ENCODE data around the gene CYRIA.

CYRIA gene

GRCh38 chr2:16623031-16623430, 42.6 kb downstream of the CYRIA start:
- H3K27ac ChIP-seq: no peak overlapping the region
- TF ChIP-seq CTCF (conservative IDR thresholded peaks at IDR 0.05): no peak

- H3K27ac ChIP-seq: no peak overlapping the region
- TF ChIP-seq CTCF (conservative IDR thresholded peaks at IDR 0.05): no peak
These were observed 43.1 kb downstream of the CYRIA start for GRCh38 chr2:16622399-16622968.

DNA sequence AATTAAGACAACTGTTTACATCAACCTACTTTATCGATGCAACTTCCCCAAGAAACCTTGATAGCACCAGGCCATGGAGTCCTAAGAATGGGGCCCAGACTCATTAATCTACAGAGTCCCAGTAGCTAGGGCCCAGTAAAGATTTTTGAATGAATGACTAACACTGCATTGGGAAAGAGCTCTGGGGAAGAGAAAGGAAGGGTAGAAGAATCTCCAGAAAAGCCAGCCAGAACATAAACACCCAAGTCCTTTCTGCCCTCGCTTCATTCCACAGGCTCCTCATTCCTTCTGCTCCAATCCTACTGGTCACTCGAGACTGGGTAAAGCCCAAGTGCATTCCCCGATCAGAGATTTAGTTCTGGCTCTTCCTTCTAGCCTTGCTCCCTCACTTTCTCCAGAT, 44.3 kb downstream of the CYRIA start:
- H3K27ac ChIP-seq: no peak overlapping the region

GRCh38 chr2:16620590-16620989, 45.0 kb downstream of the CYRIA start:
- TF ChIP-seq CTCF (conservative IDR thresholded peaks at IDR 0.05): no peak

More for the DNA sequence above, 44.3 kb downstream of the CYRIA start:
- TF ChIP-seq CTCF (conservative IDR thresholded peaks at IDR 0.05): no peak

DNA sequence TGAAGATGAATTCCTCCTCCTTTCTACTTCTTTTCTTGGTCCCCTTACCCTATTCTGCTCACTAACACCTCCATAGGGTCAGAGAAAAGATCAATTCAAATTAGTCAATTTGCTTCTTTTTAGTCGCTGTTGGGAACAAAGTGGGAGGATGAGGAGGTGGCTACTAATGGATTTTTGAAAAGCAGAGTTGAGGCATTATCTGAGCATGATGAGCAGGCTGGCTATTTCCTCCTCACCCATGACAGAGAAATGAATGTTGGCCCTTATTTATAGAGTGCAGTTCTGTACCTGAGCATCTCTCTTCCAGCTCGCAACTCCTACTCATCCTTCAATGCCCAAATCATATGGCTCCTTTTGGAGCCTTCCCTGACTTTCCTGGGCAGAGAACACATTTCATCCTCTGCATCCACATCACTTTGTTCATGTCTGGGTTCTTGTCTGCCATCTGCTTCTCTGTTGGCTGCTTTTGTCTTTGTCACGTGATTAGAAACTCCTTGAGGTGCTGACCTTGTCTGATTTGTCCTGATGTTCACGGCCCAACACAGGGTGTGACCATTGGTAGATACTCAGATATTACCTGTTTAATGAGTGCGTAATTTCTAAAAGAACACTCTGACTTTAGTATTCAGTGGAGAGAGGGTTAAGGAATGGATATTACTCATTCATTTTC, 45.9 kb downstream of the CYRIA start:
- no peak for TF ChIP-seq CTCF (conservative IDR thresholded peaks at IDR 0.05)
- H3K27ac ChIP-seq: no peak overlapping the region

More at GRCh38 chr2:16620590-16620989, 45.0 kb downstream of the CYRIA start:
- no peak overlapping the region for H3K27ac ChIP-seq

DNA sequence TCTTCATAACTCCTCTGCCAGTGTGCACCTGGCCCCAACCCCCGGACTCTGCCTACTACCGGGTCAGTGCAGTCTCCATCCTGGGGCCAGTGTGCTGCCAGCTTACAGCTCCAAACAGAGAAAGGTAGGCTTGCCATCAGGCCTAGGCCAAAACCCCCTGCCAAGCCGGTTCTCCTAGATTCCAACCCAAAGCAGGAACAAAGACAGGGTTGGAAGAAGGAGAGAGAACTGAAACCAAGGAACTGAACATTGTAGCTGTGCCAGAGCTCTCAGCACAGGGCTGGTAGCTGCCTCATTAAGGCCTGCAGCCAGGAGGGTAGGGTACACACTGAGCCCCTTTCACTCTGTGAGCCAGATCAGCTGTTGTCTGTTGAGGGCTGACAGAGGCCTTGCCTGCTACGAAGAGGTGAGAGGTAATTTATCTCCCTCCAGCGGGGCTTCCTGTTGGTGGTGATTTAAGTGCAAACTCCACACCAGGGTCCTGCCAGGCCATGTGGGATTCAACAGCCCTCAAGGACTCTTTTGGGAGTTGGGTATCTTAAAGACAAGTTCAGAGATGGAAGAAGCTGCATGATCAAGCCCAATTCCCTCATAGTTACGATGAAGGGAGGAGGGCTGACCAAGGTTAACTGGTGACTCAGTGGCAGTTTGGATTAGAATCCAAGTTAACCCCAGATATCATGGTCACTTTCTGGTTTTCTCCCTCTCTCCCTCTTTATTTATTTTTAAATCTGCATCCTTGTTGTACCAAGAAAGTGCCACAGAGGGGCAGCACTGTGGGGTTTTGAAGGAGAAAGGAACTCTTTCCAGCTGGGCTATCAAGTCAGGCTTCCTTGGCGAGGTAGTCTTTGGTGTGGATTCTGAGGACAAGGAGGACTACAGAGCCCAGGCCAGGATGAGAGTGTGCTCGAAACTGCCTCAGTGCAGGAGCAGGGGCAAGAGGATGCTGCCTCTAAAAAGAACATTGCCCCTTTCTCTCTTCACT, 48.1 kb downstream of the CYRIA start:
- peak; percentile 60 for TF ChIP-seq CTCF (conservative IDR thresholded peaks at IDR 0.05)
- peak overlapping the region; percentile 69 for H3K27ac ChIP-seq
